NB4 (cell line): Measurements from ENCODE around the gene C5.

Experiments
- DNase-seq: peaks from one replicate; pipeline ENCODE4 v3.0.0; 2010; ENCODE audit warnings: low read depth
- H3K4me3 ChIP-seq: one replicate; pipeline ENCODE4 v1.5.1; 2011; ENCODE audit warnings: mild to moderate bottlenecking, low read depth, low read length, moderate library complexity
- MYC ChIP-seq: IDR thresholded peaks from 2 replicates; pipeline ENCODE4 v1.6.1; 2011; ENCODE audit warnings: low read depth, low read length
- POLR2A ChIP-seq: IDR thresholded peaks from 2 replicates; pipeline ENCODE4 v1.6.1; 2011; ENCODE audit warnings: mild to moderate bottlenecking; ENCODE audit not compliant: insufficient read length; ENCODE audit errors: extremely low read depth
- TF ChIP-seq, protein P1 (sequence below): IDR thresholded peaks from 2 replicates; pipeline ENCODE4 v1.6.1; 2011; ENCODE audit warnings: low read depth, low read length
- TF ChIP-seq, protein P2 (sequence below): IDR thresholded peaks from one replicate; pipeline ENCODE4 v1.5.1; 2012; ENCODE audit warnings: low read depth, low read length

Gene C5

DNA sequence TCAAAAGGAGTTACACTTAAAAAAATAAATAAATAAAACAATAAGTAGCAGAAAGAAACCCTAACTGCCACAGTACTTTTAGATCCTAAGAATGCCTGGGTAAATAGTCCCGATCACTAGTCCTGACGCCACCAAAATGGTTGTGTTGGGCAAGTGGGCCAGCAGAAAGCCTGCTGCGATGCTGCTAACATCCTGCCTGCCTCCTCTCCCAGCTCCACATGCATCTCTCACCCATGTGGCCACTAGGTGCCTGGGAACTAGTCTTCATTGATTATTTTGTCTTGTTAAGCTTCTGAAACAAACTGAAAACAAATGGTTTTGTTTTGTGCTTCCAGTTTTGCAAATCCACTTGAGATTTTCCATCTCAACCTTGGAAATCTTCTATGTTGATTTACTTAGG lies 69.1 kb downstream of the C5 start:
- DNase-seq: no peak
- H3K4me3 ChIP-seq: no peak overlapping the region
- no peak for TF ChIP-seq POLR2A
- no peak for TF ChIP-seq MYC
- TF ChIP-seq, protein P1, sequence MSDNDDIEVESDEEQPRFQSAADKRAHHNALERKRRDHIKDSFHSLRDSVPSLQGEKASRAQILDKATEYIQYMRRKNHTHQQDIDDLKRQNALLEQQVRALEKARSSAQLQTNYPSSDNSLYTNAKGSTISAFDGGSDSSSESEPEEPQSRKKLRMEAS: no peak
- TF ChIP-seq, protein P2, sequence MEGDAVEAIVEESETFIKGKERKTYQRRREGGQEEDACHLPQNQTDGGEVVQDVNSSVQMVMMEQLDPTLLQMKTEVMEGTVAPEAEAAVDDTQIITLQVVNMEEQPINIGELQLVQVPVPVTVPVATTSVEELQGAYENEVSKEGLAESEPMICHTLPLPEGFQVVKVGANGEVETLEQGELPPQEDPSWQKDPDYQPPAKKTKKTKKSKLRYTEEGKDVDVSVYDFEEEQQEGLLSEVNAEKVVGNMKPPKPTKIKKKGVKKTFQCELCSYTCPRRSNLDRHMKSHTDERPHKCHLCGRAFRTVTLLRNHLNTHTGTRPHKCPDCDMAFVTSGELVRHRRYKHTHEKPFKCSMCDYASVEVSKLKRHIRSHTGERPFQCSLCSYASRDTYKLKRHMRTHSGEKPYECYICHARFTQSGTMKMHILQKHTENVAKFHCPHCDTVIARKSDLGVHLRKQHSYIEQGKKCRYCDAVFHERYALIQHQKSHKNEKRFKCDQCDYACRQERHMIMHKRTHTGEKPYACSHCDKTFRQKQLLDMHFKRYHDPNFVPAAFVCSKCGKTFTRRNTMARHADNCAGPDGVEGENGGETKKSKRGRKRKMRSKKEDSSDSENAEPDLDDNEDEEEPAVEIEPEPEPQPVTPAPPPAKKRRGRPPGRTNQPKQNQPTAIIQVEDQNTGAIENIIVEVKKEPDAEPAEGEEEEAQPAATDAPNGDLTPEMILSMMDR: no peak

DNA sequence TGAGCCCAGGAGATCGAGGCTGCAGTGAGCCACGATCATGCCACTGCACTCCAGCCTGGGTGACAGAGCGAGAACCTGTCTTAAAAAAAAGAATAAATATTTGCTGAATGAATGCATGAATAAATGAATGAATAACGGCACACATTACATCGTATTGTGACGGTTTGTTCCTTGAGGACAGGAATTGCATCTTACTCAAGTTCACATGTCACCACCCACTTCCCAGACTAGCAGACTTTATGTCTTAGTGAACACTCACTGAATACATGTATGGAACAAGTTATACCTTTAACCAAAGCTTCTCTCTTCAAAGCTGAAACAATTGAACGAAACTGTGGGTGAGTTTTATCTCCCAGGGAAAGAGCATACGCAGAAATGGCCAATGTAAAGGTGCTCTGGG lies 70.3 kb downstream of the C5 start:
- no peak overlapping the region for H3K4me3 ChIP-seq
- no peak for DNase-seq
- no peak for TF ChIP-seq MYC
- no peak for TF ChIP-seq POLR2A
- TF ChIP-seq, protein P2: no peak
- TF ChIP-seq, protein P1: no peak

DNA sequence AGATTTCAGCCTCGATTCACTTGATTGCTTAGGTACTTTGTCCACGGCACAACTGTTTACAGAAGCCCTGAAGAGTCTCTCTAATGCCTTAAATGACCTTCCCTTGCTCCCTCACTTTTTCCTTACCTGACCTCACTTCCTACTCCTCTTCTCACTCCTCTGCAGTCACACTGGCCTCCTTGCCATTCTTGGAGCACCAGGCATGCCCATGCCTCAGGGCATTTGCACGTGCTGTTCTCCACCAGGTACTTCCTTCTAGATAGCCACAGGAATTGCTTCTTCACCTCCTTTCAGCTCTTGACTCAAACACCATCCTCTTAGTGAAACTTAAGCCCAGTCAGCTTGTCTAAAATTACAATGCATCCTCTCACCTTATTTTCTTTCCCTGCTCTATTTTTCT lies 71.1 kb downstream of the C5 start:
- DNase-seq: no peak
- TF ChIP-seq, protein P1: no peak
- TF ChIP-seq, protein P2: no peak
- TF ChIP-seq MYC (no peak), POLR2A (no peak)
- H3K4me3 ChIP-seq: no peak overlapping the region

DNA sequence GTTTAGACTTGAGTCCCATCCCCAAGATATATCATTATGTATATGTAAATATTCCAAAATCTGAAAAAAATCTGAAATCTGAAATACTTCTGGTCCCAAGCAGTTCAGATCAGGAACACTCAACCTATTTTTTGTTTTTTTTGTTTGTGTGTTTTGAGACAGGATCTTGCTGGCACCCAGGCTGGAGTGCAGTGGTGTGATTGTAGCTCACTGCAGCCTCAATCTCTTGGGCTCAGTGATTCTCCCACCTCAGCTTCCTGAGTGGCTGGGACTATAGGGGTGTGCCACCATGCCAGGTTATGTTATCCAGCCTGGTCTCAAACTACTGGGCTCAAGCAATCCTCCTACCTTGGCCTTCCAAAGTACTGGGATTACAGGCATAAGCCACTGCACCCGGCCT lies 72.8 kb downstream of the C5 start:
- TF ChIP-seq, protein P2: no peak
- TF ChIP-seq, protein P1: no peak
- no peak for TF ChIP-seq MYC
- no peak for TF ChIP-seq POLR2A
- H3K4me3 ChIP-seq: no peak overlapping the region
- DNase-seq: no peak

DNA sequence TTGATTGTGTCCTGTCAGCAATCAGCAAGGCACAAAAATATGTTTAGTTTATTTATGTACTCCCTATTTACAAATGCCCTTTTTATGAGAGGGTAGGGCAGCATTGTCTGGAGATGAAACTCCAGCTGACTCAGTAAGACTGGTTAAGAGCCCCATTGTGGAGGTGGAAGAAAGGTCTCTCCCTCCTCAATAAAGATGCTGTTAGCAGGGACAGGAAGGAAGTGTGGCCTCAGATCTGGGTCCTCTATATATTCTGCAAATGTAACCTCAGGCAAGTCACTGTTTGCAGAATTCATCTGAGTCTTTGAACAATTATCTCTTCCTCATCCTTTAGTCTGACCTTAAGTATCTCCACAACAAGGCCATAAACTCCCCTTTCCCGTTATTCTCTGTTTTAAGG lies 75.2 kb downstream of the C5 start:
- H3K4me3 ChIP-seq: no peak overlapping the region
- peak; percentile 13 for DNase-seq
- TF ChIP-seq, protein P1: no peak
- TF ChIP-seq MYC (no peak), POLR2A (no peak)
- TF ChIP-seq, protein P2: no peak

DNA sequence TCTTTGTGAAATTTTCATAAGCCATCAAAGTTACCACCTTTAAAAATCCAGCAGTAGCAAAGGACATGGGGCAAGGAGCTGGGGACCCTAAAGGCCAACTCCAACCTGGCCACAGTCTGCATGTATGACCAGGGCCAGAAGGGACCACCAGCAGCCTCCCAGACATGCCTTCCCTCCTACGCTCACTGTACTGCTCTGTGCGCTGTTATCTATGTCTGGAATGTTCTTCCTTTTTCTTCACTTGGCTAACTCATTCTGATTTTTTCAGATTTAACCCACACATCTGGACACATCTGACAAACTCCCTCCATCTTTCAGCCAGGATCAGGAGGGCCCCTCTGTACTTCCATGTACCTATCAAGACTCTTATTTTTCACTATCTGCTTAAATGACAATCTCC lies 75.9 kb downstream of the C5 start:
- no peak for TF ChIP-seq POLR2A
- TF ChIP-seq MYC: no peak
- TF ChIP-seq, protein P1: no peak
- TF ChIP-seq, protein P2: no peak
- no peak overlapping the region for H3K4me3 ChIP-seq
- DNase-seq: no peak
